NCI-H345 treated with DMSO at 0.1 percent for 48 hours (cell line): ENCODE data around the gene EFCAB6.

Experiments used
- DNase-seq: peaks from one replicate; lab custom pipeline; 2025; ENCODE audit not compliant: unreplicated experiment; lab: John Stamatoyannopoulos, UW

EFCAB6 gene

DNA sequence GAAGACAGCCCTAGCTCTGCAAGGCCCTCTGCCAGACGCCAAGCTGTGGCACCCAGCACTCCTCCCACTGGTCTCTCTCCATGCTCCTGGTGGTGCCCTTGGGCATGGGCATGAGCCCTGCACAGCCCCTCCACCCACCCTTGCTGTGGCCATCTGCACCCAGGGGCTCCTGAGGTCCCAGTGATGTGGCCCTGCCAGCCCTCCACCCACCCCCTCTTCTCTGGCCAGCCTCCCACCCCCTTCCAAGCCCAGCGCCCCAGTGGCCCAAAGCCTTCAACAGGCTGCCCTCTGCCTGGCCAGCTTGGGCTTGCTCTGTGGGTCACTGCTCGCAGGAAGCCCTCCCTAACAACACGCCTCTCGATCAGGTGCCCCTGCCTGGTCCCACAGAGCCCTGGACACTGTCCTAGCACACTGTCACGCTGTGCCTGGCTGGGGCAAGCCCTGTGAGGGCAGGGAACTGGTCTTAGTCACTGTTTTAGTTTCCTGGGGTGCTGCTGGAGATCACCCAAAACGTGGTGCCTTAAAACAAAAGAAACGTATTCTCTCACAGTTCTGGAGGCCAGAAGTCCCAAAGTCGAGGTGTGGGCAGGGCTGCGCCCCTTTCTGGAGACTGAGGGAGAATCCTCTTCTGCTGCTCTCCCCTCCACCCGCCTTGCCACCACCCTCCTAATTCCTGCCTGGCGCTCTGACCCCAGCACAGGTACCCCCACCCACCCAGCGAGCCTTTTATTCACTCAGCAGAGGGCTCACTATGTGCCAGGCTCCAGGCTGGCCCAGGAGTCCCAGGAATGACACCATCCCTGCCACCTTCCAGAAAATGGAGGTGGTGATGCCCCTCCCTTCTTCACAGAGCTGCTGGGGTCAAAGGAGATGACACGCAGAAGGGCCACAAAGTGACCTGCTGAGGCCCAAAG is 35.5 kb upstream of the EFCAB6 start:
- DNase-seq = no peak

DNA sequence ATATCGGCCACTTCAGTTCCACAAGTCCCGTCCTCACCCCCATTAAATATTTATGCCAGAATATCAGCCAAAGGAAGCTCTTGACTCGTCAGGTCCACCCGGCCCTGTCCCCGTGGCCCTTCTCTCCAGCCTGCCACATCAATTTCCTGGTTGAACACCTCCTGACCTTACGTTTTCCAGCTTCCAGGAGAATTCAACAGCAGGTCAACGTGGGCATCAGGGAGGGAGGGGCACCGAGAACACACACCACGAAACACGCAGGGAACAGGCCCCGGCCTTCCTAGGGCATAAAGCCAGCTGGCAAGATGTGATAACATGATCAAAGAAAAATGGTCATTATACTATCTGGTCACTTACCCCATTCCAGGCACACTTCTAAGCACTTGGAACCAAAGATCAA is 34.9 kb upstream of the EFCAB6 start:
- DNase-seq = no peak

DNA sequence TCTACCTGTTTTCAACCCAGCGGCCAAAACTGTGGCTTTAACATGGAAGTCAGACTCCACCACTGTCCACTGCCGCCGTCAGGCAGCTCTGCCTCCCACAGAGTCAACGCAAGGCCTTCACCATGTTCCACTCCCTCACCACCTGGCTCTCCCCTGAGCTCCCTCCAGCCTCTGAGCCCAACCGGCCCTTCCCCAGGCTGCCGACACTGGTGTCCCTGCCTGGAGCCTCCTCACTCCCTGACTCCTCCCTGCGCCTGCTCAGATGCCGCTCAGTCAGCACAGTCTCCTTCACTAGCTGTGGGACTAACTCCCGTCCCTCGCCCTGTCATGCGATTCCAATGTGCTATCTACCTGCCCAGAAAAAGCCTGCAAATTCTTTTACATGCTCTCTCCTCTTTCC is 33.9 kb upstream of the EFCAB6 start:
- DNase-seq = no peak

DNA sequence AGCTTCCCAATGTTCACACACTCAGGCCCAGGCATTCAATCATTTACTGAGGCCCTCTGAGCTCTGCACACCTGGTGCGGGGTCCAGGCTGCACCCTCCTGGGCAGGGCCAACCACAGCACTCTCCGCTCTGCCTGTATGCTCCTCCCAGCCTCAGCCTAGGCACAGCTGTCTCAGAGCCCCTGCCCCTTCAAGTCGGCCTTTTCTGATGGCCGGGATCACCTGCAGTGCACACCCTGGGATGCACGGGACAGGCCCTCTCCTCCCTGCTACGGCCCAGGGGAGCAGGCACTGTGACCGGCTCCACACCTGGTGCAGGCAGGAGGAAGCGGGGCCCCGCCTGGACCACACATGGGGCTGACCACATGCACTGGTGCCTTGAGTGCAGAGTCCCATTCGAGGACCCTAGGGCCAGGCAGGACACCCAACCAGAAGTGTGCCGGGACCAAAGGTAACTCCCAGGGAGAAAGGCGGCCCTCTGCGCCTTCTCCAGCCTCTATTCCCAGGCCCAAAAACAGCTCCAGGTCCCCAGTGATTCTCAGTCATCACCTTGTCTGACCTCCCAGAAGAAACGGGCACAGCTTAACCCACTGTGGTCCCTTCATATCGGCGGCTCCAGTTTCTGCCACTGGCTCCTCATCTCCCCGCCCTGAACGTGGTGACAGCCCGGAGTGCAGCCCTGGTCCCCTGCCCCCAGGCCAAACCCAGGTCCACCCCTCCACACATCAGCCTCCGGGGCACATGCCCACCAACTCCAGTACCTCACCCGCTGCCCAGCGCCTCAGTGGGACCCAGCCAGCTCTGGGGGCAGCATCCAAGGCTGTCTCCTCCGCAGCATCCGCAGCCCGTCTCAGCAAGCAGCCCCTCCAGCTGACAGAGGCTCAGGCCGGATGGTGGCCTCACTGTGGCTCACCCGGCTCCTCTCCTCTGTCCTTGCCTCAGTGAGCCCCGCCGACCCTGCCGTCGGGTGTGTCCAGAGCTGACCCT is 32.7 kb upstream of the EFCAB6 start:
- DNase-seq = no peak

DNA sequence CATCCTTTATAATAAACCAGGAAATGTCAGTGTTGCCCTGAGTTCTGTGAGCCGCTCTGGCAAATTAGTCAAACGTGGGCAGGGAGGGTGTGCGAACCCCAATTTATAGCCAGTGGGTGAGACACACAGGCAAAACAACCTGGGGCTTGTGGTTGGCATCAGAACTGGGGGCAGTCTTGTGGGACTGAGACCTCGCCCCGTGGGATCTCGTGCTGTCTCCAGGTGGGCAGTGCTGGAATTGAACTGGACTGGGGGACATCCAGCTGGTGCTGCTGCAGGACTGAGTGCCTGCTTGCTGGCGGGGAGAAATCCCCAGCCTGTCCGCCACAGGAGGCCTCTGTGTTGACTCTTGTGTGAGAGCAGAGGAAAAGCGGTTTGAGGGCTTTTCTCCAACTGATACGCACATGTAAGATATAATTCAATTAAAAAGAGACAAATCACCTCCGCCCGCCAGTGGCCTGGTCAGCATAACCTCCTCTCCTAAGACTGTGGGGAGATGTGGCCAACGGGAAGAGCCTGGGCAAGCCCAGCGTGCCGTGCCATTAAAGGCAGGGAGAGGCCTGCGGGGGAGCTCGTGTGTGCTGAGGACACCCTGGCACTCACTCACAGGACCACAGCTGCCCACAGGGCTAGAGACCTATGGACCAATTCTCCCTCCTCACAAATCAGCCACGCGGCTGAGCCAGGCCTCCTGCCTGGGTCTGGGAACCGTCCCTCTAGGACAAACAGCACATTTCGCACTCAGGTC is 31.9 kb upstream of the EFCAB6 start:
- DNase-seq = no peak

DNA sequence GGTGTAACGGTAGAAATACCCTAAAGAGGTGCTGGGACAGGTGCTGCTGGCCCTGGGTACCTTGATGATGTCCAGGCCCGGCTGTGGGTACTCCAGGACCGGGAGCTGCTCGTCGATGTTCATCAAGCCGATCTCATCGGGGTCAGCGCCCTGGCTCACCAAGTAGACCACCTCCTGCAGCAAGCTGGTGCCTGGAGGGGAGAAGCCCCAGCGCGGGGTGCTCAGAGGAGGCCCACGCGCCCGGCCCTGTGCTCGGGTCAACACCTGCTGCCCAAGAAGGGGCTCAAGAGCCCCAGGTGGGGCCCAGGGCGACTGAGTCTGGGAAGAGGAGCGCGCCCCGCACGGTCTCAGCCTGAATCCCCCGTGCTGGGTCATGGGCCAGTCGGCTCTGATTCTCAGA is 29.6 kb upstream of the EFCAB6 start:
- no peak for DNase-seq

DNA sequence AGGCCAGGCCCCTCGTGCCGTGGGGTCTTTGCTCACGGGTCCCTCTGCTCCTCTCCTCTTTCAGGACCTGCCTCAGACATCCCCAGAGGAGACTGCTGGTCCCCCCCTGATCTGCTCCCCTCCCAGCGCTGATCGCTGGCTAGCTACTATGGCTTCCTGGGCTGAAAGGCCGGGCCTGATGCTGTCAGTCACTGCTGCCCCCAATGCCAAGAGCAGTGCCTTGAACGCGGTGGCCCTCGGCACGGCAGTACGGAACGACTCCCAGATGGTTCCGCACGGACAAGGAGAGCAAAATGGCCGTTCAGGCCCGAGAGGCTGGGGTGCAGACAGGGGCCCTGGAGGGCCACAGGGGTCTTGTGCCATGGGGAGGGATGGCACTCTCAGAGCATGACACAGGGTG is 28.7 kb upstream of the EFCAB6 start:
- DNase-seq = no peak

DNA sequence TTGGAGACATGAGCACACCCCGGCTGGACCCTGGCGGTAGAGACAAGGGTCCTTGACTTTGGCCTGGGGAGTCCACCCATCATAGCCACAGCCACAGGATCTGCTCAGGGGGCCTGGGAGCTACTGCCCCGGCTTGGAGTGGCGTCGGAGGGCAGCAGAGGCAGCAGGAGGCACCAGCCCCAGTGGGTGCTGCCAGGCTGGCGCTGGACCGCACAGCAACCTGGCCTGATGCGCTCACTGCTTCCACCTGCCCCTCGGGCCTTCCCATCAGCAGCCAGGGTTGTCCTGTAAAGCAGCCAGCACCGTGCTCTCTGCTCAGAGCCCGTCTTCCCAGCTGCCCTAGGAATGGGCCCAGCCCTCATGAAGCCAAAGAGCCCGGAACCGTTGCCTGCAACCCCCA is 28.3 kb upstream of the EFCAB6 start:
- no peak for DNase-seq

DNA sequence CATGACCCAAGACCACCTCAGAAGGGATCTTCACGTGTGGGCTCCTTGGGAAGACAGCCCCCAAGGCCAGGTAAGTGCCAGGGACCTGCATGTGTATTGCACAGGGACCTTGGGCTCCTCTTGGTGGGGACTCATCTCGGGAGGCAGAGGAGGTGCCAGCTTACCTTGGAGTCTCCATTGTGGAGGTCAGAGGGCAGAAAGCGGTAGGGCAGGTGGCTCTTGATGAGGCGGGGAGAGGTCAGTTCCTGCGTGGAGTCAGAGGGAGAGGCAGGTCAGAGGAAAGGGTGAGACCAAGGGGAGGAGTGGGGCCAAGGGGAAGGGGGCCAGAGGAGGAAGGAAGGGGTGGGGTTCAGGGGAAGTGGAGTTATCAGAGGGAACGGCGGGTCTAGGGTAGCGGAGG is 27.7 kb upstream of the EFCAB6 start:
- no peak for DNase-seq

DNA sequence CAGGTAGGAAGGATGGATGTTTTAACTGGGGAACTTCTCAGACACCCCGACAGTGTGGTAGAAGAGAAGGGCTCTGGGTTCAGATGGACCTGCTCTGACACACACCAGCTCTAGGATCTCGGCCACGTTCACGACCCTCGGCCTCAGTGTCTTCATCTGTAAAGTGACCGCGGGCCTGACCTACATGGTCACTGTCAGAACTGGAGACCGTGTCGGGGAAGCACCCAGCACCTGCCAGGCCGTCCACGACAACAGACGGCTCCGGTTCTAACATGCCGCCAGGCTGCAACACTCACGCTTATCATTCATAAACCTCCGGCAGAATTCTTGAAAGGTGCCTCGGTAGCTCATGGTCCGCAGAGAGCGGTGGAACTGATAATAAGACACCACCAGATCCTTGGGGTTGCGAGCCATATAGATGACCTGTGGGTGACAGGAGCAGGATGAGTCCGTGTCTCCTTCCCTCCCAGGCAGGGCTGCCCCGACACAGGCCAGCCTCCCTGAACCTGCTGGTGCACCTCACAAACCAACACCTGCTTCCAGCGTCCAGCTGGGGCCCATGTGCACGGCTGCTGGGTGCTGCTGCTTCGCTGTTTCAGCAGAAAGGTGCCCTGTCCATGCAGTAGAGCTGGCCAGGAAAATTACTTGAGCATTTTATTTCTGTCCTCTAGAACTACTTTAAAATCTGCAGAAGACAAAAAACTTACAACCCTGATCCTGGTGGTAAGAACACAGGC is 26.6 kb upstream of the EFCAB6 start:
- no peak for DNase-seq

DNA sequence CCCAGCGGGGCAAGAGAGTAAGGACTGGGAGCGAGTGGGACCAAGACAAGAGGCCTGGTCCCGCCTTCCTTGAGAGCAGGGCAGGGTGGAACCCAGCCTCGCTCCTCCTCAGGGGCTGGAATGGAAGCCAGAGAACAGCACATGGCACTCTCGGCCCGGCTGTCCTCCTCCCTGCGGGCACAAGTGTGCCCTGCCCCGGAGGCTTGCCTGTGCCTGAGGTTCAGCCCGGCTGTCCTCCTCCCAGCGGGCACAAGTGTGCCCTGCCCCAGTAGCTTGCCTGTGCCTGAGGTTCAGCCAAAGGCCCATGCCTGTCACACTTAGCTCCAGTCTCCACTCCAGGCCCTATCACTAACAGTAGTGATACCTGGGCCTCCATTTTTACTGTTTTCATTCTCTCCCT is 26.1 kb upstream of the EFCAB6 start:
- DNase-seq = no peak

DNA sequence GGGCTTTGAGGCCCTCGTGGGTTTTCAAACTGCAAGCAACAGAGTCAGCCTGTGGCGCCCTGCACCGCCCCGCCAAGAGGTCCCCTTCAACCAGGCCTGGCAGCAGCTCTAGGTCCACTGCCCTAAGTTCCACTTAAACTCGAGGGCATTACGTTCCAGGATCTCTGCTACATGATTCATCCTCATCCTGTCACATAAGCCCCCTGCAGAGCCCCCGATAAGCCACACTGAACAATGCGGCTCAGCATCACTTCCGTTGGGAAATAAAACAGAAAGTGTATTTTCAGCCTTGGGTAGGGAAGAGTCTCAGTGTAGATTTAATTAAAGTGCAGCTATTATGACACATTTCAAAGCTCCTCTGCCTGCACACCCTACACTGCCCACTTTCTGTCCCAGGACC is 25.6 kb upstream of the EFCAB6 start:
- DNase-seq = no peak

DNA sequence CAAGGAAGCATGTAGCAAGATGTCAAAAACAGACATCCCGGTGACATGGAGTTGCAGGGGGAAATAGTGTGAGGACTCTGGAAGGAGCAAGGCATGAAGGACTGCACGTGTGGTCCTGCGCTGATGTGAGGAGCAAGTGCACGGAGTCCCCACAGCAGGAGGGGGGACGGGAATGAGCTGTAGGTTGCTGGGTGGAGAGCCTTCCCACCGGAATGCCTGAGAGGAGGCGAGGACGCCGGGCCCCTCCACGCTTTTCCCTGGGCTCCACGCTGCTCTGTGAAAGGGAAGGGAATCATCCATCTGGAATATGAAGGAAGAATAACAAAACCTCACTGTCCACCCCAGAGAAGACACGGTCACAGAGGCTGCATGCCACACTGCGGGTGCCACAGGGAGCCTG is 23.6 kb upstream of the EFCAB6 start:
- DNase-seq = no peak

DNA sequence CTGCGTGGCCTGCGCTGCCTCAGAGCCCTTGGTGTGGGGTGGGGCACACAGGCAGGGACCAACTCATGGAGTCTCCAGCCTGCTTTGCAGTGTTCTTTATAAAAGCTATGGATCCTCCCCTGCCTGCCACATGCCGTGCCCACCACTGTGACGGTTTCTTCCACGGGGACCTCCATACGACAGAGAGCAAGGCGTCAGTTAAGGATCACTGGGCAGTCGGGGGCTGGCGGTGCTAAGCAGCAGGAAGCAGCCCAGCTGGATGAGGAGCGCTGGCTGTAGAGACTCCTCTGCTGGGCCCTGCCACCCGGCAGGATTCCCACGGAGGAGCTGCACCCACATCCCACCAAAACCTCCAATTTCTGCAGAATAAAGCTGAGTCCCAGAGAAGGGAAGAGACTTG is 23.1 kb upstream of the EFCAB6 start:
- DNase-seq = no peak

DNA sequence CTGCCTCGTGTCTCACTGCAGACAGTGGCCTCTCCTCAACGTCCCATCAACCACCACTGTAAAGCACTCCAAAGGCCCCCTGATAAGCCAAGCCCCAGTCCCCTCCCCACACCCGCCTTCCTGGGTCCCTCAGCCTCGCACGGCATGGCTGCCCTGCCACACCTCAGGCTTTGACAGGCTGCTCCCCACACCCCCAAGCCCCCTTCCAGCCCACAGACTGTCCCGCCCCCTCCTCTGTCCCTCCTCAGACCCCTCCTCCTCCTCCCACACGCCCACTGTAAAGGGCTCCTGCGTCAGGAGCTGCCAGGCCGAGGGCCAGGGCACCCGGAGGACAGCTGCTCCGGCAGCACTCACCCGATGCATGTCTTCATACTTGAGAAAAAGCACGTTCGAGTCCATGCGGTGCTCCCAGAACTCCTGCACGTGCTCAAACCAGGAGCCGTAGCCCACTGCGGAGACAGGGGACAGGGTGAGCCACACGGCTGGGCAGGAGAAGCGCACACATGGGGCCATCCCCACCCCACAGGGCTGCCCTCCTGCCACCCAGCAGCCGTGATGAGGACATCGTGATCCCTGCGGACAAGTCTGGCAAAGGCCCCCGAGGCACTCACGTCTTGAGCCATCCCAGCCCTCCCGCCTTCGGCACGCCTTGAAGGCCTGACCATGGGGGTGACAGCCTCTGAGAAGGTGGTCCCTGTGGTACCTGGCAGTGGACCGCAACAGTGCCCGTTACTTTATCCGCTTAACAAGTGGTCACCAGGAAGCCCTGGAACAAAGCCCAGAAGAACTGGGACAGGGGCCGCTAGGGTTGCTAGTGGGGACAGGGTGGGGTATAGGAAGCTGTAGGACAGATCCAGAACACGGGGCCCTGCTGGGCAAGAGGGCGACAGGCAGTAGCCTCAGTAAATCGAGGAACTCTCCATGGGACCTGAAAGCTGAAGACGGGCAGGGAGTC is 21.5 kb upstream of the EFCAB6 start:
- DNase-seq = no peak

DNA sequence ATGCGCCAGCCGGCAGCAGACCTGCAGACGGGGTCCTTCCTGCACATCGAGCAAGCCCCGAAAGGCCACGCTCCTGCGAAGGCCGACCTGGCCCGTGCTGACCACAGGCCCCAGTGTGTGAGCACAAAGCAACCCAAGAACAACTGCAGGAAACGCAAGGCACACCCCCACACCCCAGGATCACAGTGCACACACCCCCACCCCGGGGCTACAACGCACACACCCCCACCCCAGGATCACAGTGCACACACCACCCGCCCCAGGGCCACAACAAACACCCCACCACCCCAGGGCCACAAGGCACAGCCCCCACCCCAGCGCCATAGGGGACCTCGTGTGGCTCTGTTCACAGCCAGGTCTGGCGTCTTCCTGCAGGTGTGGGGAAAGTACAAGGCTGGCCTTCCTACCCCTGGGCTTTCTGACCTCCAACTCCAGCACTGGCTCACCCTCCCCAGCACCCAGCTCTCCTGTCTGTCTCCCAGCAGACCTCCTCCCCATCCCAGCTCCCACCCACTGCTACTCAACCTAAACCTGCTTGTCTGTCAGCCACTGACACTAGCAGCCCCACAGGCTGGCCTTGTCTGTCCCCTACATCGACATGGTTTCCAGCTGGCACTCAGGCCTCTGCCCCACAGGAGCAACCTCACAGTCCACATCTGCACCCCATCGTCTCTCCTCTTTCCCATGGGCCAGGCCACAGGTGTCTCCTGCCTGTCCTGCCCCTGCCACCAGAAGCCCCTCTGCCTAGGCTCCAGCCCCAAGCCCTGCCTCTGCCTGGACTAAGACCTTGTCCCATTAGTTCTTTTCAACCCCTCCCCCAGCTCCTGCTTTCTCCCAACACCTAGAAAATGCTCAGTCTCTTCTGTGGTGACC is 20.5 kb upstream of the EFCAB6 start:
- no peak for DNase-seq

DNA sequence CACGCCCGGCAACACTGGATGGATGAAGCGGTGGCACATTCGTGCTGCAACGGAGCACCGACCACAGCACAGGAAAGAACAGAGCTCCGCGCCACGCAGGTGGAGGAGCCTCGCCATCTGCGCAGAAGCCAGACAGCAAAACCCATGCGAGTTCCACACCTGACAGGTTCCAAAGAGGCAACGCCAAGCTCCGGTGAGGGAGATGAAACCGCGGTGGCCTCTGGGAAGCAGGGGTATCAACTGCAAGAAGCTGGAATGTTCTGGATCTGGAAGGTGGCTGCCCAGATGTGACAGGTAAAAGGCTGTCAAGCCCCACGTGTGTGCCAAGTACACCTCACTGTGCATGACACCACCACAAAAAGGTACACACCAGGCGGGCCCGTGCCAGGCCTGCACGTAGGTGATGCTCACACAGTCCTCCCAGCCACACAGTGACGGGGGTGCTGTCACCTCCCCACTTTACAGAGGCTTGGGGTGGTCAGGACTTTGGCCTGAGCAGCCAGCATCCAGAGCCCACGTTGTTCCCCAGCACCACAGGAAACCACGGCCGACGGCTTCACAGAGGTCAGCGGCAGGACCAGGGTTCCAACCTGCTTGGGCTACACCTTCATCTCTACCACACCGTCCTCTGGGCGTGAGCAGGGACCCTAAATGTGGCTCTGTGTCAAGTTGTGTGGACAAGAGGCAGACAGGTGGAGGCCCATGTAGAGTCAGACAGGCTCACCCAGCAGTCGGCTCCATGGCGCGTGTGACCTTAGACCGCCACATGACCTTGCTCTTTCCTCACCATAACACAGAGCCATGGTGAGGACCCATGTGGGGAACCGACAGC is 19.7 kb upstream of the EFCAB6 start:
- DNase-seq = no peak
